ENCODE measurements around the gene NMT2. TPM values are rescaled to one million over a fixed set of nuclear protein-coding genes. Genes with fewer than 3 reads are reported as not detected.

The NMT2 gene
- total and polyA plus RNA-seq, 10 of the 15 experiments (the other 5 are each of a cell fraction or from before 2014, with no cell fraction given): 4.9 to 12.0 (median 9.2) TPM

- TF ChIP-seq, protein P1, sequence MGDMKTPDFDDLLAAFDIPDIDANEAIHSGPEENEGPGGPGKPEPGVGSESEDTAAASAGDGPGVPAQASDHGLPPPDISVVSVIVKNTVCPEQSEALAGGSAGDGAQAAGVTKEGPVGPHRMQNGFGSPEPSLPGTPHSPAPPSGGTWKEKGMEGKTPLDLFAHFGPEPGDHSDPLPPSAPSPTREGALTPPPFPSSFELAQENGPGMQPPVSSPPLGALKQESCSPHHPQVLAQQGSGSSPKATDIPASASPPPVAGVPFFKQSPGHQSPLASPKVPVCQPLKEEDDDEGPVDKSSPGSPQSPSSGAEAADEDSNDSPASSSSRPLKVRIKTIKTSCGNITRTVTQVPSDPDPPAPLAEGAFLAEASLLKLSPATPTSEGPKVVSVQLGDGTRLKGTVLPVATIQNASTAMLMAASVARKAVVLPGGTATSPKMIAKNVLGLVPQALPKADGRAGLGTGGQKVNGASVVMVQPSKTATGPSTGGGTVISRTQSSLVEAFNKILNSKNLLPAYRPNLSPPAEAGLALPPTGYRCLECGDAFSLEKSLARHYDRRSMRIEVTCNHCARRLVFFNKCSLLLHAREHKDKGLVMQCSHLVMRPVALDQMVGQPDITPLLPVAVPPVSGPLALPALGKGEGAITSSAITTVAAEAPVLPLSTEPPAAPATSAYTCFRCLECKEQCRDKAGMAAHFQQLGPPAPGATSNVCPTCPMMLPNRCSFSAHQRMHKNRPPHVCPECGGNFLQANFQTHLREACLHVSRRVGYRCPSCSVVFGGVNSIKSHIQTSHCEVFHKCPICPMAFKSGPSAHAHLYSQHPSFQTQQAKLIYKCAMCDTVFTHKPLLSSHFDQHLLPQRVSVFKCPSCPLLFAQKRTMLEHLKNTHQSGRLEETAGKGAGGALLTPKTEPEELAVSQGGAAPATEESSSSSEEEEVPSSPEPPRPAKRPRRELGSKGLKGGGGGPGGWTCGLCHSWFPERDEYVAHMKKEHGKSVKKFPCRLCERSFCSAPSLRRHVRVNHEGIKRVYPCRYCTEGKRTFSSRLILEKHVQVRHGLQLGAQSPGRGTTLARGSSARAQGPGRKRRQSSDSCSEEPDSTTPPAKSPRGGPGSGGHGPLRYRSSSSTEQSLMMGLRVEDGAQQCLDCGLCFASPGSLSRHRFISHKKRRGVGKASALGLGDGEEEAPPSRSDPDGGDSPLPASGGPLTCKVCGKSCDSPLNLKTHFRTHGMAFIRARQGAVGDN (IDR thresholded peaks at IDR 0.05): no peak
- TF ChIP-seq, protein P2, sequence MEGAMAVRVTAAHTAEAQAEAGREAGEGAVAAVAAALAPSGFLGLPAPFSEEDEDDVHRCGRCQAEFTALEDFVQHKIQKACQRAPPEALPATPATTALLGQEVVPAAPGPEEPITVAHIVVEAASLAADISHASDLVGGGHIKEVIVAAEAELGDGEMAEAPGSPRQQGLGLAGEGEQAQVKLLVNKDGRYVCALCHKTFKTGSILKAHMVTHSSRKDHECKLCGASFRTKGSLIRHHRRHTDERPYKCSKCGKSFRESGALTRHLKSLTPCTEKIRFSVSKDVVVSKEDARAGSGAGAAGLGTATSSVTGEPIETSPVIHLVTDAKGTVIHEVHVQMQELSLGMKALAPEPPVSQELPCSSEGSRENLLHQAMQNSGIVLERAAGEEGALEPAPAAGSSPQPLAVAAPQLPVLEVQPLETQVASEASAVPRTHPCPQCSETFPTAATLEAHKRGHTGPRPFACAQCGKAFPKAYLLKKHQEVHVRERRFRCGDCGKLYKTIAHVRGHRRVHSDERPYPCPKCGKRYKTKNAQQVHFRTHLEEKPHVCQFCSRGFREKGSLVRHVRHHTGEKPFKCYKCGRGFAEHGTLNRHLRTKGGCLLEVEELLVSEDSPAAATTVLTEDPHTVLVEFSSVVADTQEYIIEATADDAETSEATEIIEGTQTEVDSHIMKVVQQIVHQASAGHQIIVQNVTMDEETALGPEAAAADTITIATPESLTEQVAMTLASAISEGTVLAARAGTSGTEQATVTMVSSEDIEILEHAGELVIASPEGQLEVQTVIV (IDR thresholded peaks at IDR 0.05; ENCODE audit: borderline replicate concordance, partially characterized antibody): no peak
- TF ChIP-seq, protein P3, sequence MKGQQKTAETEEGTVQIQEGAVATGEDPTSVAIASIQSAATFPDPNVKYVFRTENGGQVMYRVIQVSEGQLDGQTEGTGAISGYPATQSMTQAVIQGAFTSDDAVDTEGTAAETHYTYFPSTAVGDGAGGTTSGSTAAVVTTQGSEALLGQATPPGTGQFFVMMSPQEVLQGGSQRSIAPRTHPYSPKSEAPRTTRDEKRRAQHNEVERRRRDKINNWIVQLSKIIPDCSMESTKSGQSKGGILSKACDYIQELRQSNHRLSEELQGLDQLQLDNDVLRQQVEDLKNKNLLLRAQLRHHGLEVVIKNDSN (IDR thresholded peaks at IDR 0.05; ENCODE audit: borderline replicate concordance, extremely low read length, insufficient read depth, low read depth, low read length): no peak
- TF ChIP-seq TCF7 (IDR thresholded peaks at IDR 0.05; ENCODE audit: borderline replicate concordance) (0 out of 2 replicates have a peak, but pooled peaks have one; percentile 50), IRF5 (IDR thresholded peaks at IDR 0.05; ENCODE audit: borderline replicate concordance) (no peak), KDM1A (IDR thresholded peaks at IDR 0.05; ENCODE audit: borderline replicate concordance) (no peak), ZNF207 (IDR thresholded peaks at IDR 0.05; ENCODE audit: borderline replicate concordance) (0 out of 2 replicates have a peak, but pooled peaks have one; percentile 26), DPF2 (IDR thresholded peaks at IDR 0.05) (peak; percentile 29; the same call in 1 of the 2 replicates), MEF2B (IDR thresholded peaks at IDR 0.05; ENCODE audit: partially characterized antibody, poor library complexity, severe bottlenecking) (peak; percentile 51), ZBTB11 (CRISPR knock-in tag; IDR thresholded peaks at IDR 0.05) (no peak), HDAC2 (IDR thresholded peaks at IDR 0.05) (no peak), EED (IDR thresholded peaks at IDR 0.05; ENCODE audit: low read depth) (no peak), KAT2A (conservative IDR thresholded peaks at IDR 0.05; ENCODE audit: control insufficient read depth, low read depth, low read length) (no peak), CBX3 (IDR thresholded peaks at IDR 0.05; ENCODE audit: borderline replicate concordance, low read depth) (no peak), WRNIP1 (IDR thresholded peaks at IDR 0.05; ENCODE audit: borderline replicate concordance, low read depth, low read length) (no peak), SPI1 (IDR thresholded peaks at IDR 0.05; ENCODE audit: borderline replicate concordance, insufficient read depth, low read depth, low read length) (no peak)
- TF ChIP-seq, protein P4, sequence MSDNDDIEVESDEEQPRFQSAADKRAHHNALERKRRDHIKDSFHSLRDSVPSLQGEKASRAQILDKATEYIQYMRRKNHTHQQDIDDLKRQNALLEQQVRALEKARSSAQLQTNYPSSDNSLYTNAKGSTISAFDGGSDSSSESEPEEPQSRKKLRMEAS (IDR thresholded peaks at IDR 0.05; ENCODE audit: low read depth, low read length): peak; percentile 37; the same call in 1 of the 2 replicates
Observed at GRCh38 chr10:15122477-15123030, 45.9 kb downstream of the NMT2 start (continued).

All from GM12878 (cell line).